ENCODE measurements around the gene PBX1. TPM values are rescaled to one million over a fixed set of nuclear protein-coding genes. Genes with fewer than 3 reads are reported as not detected.

Gene PBX1
- total and polyA plus RNA-seq, 10 of the 15 experiments (the other 5 are each of a cell fraction or from before 2014, with no cell fraction given): 0.05 to 0.28 (median 0.11) TPM; not detected in 5

DNA sequence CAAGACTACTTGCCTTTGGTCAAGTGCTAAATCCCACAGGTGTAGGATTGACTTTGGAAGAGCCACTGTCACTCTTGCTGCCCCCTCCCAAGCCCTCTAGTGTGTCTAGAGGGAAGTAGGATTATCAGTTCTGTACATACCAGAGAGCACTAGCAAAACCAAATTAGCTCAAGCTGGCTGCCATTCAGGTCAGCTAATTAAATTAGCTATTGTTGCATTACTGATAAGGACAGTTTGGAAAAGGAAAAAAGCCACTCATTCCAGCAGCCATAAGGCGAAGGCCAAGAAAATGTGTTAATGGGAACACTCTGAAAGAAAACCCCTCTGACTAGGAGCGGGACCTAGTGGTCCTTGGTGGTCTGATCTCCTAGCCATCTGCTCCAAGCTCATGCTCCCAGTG is 321.7 kb downstream of the PBX1 start:
- Histone ChIP-seq H3K9me3 (replicated peaks; ENCODE audit: control insufficient read depth, insufficient read depth, low read length) (no peaks in the 10 kb centered on the region), H2AFZ (ENCODE audit: control insufficient read depth, low read depth, low read length) (no peak overlapping the region), H3K27me3 (replicated peaks in 1 of 2; ENCODE audit: control insufficient read depth in 2 of 2, insufficient read depth in 2 of 2, low read length in 1 of 2) (no peaks in the 10 kb centered on the region), H3K27ac (ENCODE audit: control insufficient read depth, insufficient read depth) (no peak overlapping the region), H3K9ac (ENCODE audit: control insufficient read depth, insufficient read depth, low read length) (no peak overlapping the region), H3K4me1 (ENCODE audit: control insufficient read depth, insufficient read depth, low read length) (no peaks in the 10 kb centered on the region), H3K4me2 (ENCODE audit: control insufficient read depth, insufficient read depth) (no peak overlapping the region), H3K79me2 (ENCODE audit: control insufficient read depth, insufficient read depth, low read length) (no peaks in the 10 kb centered on the region), H3K4me3 (no peak overlapping the region), H4K20me1 (ENCODE audit: control insufficient read depth, insufficient read depth) (no peaks in the 10 kb centered on the region), H3K36me3 (ENCODE audit: control insufficient read depth in 2 of 2, insufficient read depth in 2 of 2, low read length in 1 of 2) (no peaks in the 10 kb centered on the region)
- ChIA-PET CTCF (no interaction called here), RAD21 (ENCODE audit: unreplicated experiment) (no interaction called here), SMC1A (ENCODE audit: uncharacterized antibody, unreplicated experiment) (no interaction called here), POLR2A (no interaction called here)
- no peak for TF ChIP-seq JUNB (IDR thresholded peaks at IDR 0.05)
- TF ChIP-seq IRF4 (IDR thresholded peaks at IDR 0.05; ENCODE audit: low read depth, low read length): no peak
- TF ChIP-seq CEBPB (IDR thresholded peaks at IDR 0.05; ENCODE audit: borderline replicate concordance in 1 of 2, low read depth in 2 of 2, low read length in 2 of 2): no peak
- no peak for TF ChIP-seq NFYB (IDR thresholded peaks at IDR 0.05; ENCODE audit: insufficient read depth, low read depth, low read length)
- TF ChIP-seq RAD21 (IDR thresholded peaks at IDR 0.05; ENCODE audit: insufficient read depth, low read depth, low read length): no peak
- TF ChIP-seq, protein P1, sequence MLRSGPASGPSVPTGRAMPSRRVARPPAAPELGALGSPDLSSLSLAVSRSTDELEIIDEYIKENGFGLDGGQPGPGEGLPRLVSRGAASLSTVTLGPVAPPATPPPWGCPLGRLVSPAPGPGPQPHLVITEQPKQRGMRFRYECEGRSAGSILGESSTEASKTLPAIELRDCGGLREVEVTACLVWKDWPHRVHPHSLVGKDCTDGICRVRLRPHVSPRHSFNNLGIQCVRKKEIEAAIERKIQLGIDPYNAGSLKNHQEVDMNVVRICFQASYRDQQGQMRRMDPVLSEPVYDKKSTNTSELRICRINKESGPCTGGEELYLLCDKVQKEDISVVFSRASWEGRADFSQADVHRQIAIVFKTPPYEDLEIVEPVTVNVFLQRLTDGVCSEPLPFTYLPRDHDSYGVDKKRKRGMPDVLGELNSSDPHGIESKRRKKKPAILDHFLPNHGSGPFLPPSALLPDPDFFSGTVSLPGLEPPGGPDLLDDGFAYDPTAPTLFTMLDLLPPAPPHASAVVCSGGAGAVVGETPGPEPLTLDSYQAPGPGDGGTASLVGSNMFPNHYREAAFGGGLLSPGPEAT (IDR thresholded peaks at IDR 0.05; ENCODE audit: low read depth): no peak
- BruUV-seq (replicated peaks): no TSS peak
- DNase-seq (ENCODE audit: low read depth, low spot score) (no peak), FAIRE-seq (no peak), ATAC-seq (no peak)
- in situ Hi-C loops (cut with MboI) (no loop called here), intact Hi-C loops (cut with micrococcal nuclease; ENCODE audit: unreplicated experiment) (loop anchor here (10.0 kb wide), 1 partner anchor 194 kb away; no protein-coding TSS in a partner anchor)
- 0% methylated on average over 2 of the region's 2 CpGs for WGBS (ENCODE audit: insufficient coverage, insufficient replicate concordance, low lambda C conversion rate, missing lambda C conversion rate)

GRCh38 chr1:164885311-164885710 is 326.3 kb downstream of the PBX1 start:
- intact Hi-C loops (cut with micrococcal nuclease; ENCODE audit: unreplicated experiment): loop anchor here (10.0 kb wide), 1 partner anchor 189 kb away; no protein-coding TSS in a partner anchor
- ChIA-PET CTCF (no interaction called here), POLR2A (no interaction called here), SMC1A (ENCODE audit: uncharacterized antibody, unreplicated experiment) (no interaction called here), RAD21 (ENCODE audit: unreplicated experiment) (no interaction called here)
- no peak overlapping the region for H3K27ac ChIP-seq (ENCODE audit: control insufficient read depth, insufficient read depth)
- BruUV-seq (replicated peaks): no TSS peak
- no peaks in the 10 kb centered on the region for H3K79me2 ChIP-seq (ENCODE audit: control insufficient read depth, insufficient read depth, low read length)
- 2% methylated on average over 4 of the region's 4 CpGs for WGBS (ENCODE audit: insufficient coverage, insufficient replicate concordance, low lambda C conversion rate, missing lambda C conversion rate)
- no peak overlapping the region for H3K4me2 ChIP-seq (ENCODE audit: control insufficient read depth, insufficient read depth)
- no peak overlapping the region for H2AFZ ChIP-seq (ENCODE audit: control insufficient read depth, low read depth, low read length)
- no peak overlapping the region for H3K9ac ChIP-seq (ENCODE audit: control insufficient read depth, insufficient read depth, low read length)
- ATAC-seq (no peak), FAIRE-seq (no peak), DNase-seq (ENCODE audit: low read depth, low spot score) (no peak)
- H3K9me3 ChIP-seq (replicated peaks; ENCODE audit: control insufficient read depth, insufficient read depth, low read length): no peaks in the 10 kb centered on the region
- TF ChIP-seq FOXM1 (IDR thresholded peaks at IDR 0.05; ENCODE audit: low read depth, low read length) (no peak), IKZF2 (IDR thresholded peaks at IDR 0.05) (no peak), NBN (IDR thresholded peaks at IDR 0.05) (no peak)
- in situ Hi-C loops (cut with MboI): no loop called here
- no peaks in the 10 kb centered on the region for H3K4me1 ChIP-seq (ENCODE audit: control insufficient read depth, insufficient read depth, low read length)
- no peaks in the 10 kb centered on the region for H3K27me3 ChIP-seq (replicated peaks in 1 of 2; ENCODE audit: control insufficient read depth in 2 of 2, insufficient read depth in 2 of 2, low read length in 1 of 2)
- no peak overlapping the region for H3K4me3 ChIP-seq
- H4K20me1 ChIP-seq (ENCODE audit: control insufficient read depth, insufficient read depth): no peaks in the 10 kb centered on the region
- H3K36me3 ChIP-seq (ENCODE audit: control insufficient read depth in 2 of 2, insufficient read depth in 2 of 2, low read length in 1 of 2): no peaks in the 10 kb centered on the region
